Measurements from ENCODE around the gene TOM1L2. TPM values are rescaled to one million over a fixed set of nuclear protein-coding genes. Genes with fewer than 3 reads are reported as not detected.

The TOM1L2 gene
- total and polyA plus RNA-seq, 2 of the 4 experiments (the other 2 are of a cell fraction): 34.4 to 51.7 TPM

DNA sequence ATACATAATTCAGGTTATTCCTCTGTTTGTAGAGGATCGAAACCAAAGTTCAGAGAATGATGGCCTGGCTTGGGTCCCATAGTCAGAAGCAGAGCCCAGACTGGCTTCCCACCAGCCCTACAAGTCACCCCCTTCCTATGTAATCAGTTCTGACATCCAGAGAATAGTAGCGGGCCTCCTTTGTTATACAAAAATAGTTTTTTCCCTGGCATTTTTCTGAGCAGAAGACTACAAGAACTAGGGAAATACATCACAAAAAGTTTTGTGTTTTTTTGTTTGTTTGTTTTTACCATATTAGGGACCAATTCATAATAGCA lies 47.6 kb upstream of the TOM1L2 start:
- whole genome bisulfite sequencing, 2 experiments (ENCODE audit: extremely low coverage in 2 of 2, insufficient read length in 1 of 2): no CpG with 5 or more reads among the region's 2 CpGs
- ATAC-seq (ENCODE audit: low read depth) (no peak), DNase-seq (no peak)
- no peak overlapping the region for H3K4ac ChIP-seq (ENCODE audit: low read depth, low read length)
- no peak overlapping the region for H2AK9ac ChIP-seq (replicated peaks; ENCODE audit: low read depth, low read length, poor library complexity)
- intact Hi-C loops (cut with micrococcal nuclease) (no loop called here), dilution Hi-C loops (cut with HindIII; ENCODE audit: low sequenced_read_pairs, unreplicated experiment) (no loop called here), in situ Hi-C loops (cut with MboI; ENCODE audit: low sequenced_read_pairs) (no loop called here)
- no peak overlapping the region for H3K27ac ChIP-seq (ENCODE audit: insufficient read depth, low read length)
- no peak overlapping the region for H3K4me3 ChIP-seq (ENCODE audit: insufficient read depth, low read depth, low read length)
- H4K8ac ChIP-seq (ENCODE audit: low read depth in 2 of 2, low read length in 2 of 2): no peak overlapping the region
- H2AFZ ChIP-seq (replicated peaks; ENCODE audit: low read length, poor library complexity): no peak overlapping the region
- no peak overlapping the region for H2BK20ac ChIP-seq (ENCODE audit: low read depth, low read length)
- peaks cover 16% of the 10 kb centered on the region for H3K36me3 ChIP-seq (ENCODE audit: control insufficient read depth, insufficient read depth, low read length)
- ChIA-PET CTCF (interaction anchor here (0.9 kb wide), 1 partner anchor 9 kb away, joined by 3 read pairs; no protein-coding TSS in a partner anchor), POLR2A (ENCODE audit: unreplicated experiment) (no interaction called here)
- no peaks in the 10 kb centered on the region for H3K9me3 ChIP-seq (ENCODE audit: control insufficient read depth, insufficient read depth, low read length)
- H2BK15ac ChIP-seq (ENCODE audit: low read depth, low read length): no peak overlapping the region
- no peaks in the 10 kb centered on the region for H4K20me1 ChIP-seq (ENCODE audit: insufficient read depth, low read length)
- BruUV-seq (replicated peaks): no TSS peak
- H3K18ac ChIP-seq (ENCODE audit: low read depth, low read length): no peak overlapping the region
- no peak overlapping the region for H2AK5ac ChIP-seq (ENCODE audit: low read depth, low read length)
- no peak overlapping the region for H3K4me2 ChIP-seq (ENCODE audit: low read depth, low read length)
- no peaks in the 10 kb centered on the region for H3K4me1 ChIP-seq (ENCODE audit: control insufficient read depth, insufficient read depth, low read length)
- no peak overlapping the region for H3K56ac ChIP-seq (ENCODE audit: extremely low read depth, insufficient read depth, low read length)
- H2BK120ac ChIP-seq (ENCODE audit: low read depth, low read length): no peak overlapping the region
- H3K14ac ChIP-seq (replicated peaks; ENCODE audit: low read depth, low read length): no peak overlapping the region
- no peak overlapping the region for H4K5ac ChIP-seq (ENCODE audit: low read depth, low read length)
- peaks cover 4% of the 10 kb centered on the region; the same call in 1 of the 2 replicates for H3K9me1 ChIP-seq (ENCODE audit: insufficient read depth, low read length)
- H3K79me1 ChIP-seq (ENCODE audit: low read depth in 1 of 2, low read length in 2 of 2): peaks cover 0 to 6% of the 10 kb centered on the region in 2 experiments; a peak in 1 of 4 replicates
- no peak overlapping the region for H2BK5ac ChIP-seq (ENCODE audit: low read depth, low read length, poor library complexity, severe bottlenecking)
- no peak for TF ChIP-seq MAZ (IDR thresholded peaks at IDR 0.05; ENCODE audit: borderline replicate concordance, low read depth, low read length)
- no peak for TF ChIP-seq BHLHE40 (IDR thresholded peaks at IDR 0.05; ENCODE audit: low read depth, low read length)
- H4K91ac ChIP-seq (ENCODE audit: insufficient read depth, low read depth, low read length): no peak overlapping the region
- no peaks in the 10 kb centered on the region for H3K27me3 ChIP-seq (ENCODE audit: control insufficient read depth, insufficient read depth, low read length)
- no peak overlapping the region for H3K9ac ChIP-seq (ENCODE audit: low read depth, low read length)
- no peak overlapping the region for H3K23ac ChIP-seq (ENCODE audit: low read depth, low read length)

All from IMR-90 (cell line).